Lower leg skin (tissue), 3 donors: ENCODE results near the gene SYCP2L.

ENCODE experiments used
- CTCF ChIP-seq, 3 donors: fragments of 450-650 bp; IDR thresholded peaks; one replicate each; pipeline ENCODE4 v1.5.1; 2016; ENCODE audit warnings: antibody characterized with exemption in 3 of 3, mild to moderate bottlenecking in 3 of 3, moderate library complexity in 2 of 3
- POLR2A ChIP-seq, 2 donors: fragments of 450-650 bp; IDR thresholded peaks; one replicate each; pipeline ENCODE4 v1.6.1; 2016 to 2017; ENCODE audit warnings: antibody characterized with exemption in 2 of 2, mild to moderate bottlenecking in 1 of 2, moderate library complexity in 1 of 2

- TF ChIP-seq CTCF (IDR thresholded peaks at IDR 0.05) (no peak), POLR2A (IDR thresholded peaks at IDR 0.05) (no peak)
Measured at GRCh38 chr6:10890151-10890550, 3.3 kb downstream of the SYCP2L start.
